Neural cell (in vitro differentiated cells): ENCODE measurements around the gene ZNF546. TPM values are rescaled to one million over a fixed set of nuclear protein-coding genes. Genes with fewer than 3 reads are reported as not detected.

Experiments used
- H2AFZ ChIP-seq: fragments of 200-600, 300-800 bp; sonication (generic), shearing (Covaris generic); 2 replicates; pipeline ENCODE4 v1.6.0; 2014; ENCODE audit warnings: low read depth, mild to moderate bottlenecking, antibody characterized with exemption, low read length, moderate library complexity
- H3F3A ChIP-seq: fragments of 200-600 bp; shearing (Covaris generic); 2 replicates; pipeline ENCODE4 v1.6.1; 2016; ENCODE audit warnings: mild to moderate bottlenecking, moderate library complexity, mixed read lengths, antibody characterized with exemption, low read length; ENCODE audit not compliant: insufficient read depth, poor library complexity, severe bottlenecking
- H3K27ac ChIP-seq: fragments of 200-600, 300-800 bp; sonication (generic), shearing (Covaris generic); 2 replicates; pipeline ENCODE4 v1.5.1; 2014; ENCODE audit warnings: mild to moderate bottlenecking, low read length, moderate library complexity
- H3K27me3 ChIP-seq: fragments of 300-800, 200-600 bp; sonication (generic), shearing (Covaris generic); 2 replicates; pipeline ENCODE4 v1.6.0; 2014; ENCODE audit warnings: mild to moderate bottlenecking, low read depth, low read length, moderate library complexity; ENCODE audit not compliant: insufficient read depth
- H3K36me3 ChIP-seq: fragments of 300-800, 200-600 bp; sonication (generic), shearing (Covaris generic); 2 replicates; pipeline ENCODE4 v1.5.1; 2014; ENCODE audit warnings: mild to moderate bottlenecking, antibody characterized with exemption, low read length, moderate library complexity; ENCODE audit not compliant: insufficient read depth
- H3K4me2 ChIP-seq: fragments of 300-800, 200-600 bp; sonication (generic), shearing (Covaris generic); 2 replicates; pipeline ENCODE4 v1.6.0; 2014; ENCODE audit warnings: mild to moderate bottlenecking, low read length
- H3K4me3 ChIP-seq: fragments of 300-800, 200-600 bp; sonication (generic), shearing (Covaris generic); 2 replicates; pipeline ENCODE4 v1.5.1; 2014; ENCODE audit warnings: mild to moderate bottlenecking, low read length, moderate library complexity
- H3K79me2 ChIP-seq: fragments of 200-600 bp; shearing (Covaris generic); replicated peaks from 2 replicates; pipeline ENCODE4 v1.6.0; 2014; ENCODE audit warnings: mild to moderate bottlenecking, low read length, moderate library complexity; ENCODE audit not compliant: insufficient read depth
- H3K9ac ChIP-seq: fragments of 300-800, 200-600 bp; sonication (generic), shearing (Covaris generic); 2 replicates; pipeline ENCODE4 v1.6.1; 2016; ENCODE audit warnings: mild to moderate bottlenecking, low read length, mixed read lengths
- H3K9me2 ChIP-seq: fragments of 200-600 bp; shearing (Covaris generic); 2 replicates; pipeline ENCODE4 v1.6.1; 2016; ENCODE audit warnings: mild to moderate bottlenecking, low read length, mixed read lengths; ENCODE audit not compliant: insufficient read depth
- H3K9me3 ChIP-seq: fragments of 200-600, 300-800 bp; sonication (generic), shearing (Covaris generic); 2 replicates; pipeline ENCODE4 v1.6.1; 2016; ENCODE audit warnings: mild to moderate bottlenecking, mixed run types, low read length, moderate library complexity, mixed read lengths
- H4K20me1 ChIP-seq: fragments of 200-600 bp; shearing (Covaris generic); 2 replicates; pipeline ENCODE4 v1.6.1; 2016; ENCODE audit warnings: mild to moderate bottlenecking, mixed run types; ENCODE audit not compliant: insufficient read depth
- EP300 ChIP-seq: fragments of 450-650 bp; conservative IDR thresholded peaks from 2 replicates; pipeline ENCODE4 v1.6.1; 2014; ENCODE audit warnings: antibody characterized with exemption, mild to moderate bottlenecking, moderate library complexity; ENCODE audit not compliant: poor library complexity, severe bottlenecking
- EZH2 ChIP-seq: fragments of 200-600, 300-800 bp; shearing (Covaris generic), sonication (generic); IDR thresholded peaks from 2 replicates; pipeline ENCODE4 v1.6.1; 2014; ENCODE audit warnings: antibody characterized with exemption, low read length, borderline replicate concordance, mild to moderate bottlenecking; ENCODE audit not compliant: insufficient read depth, poor library complexity, severe bottlenecking
- MXI1 ChIP-seq: fragments of 450-650 bp; conservative IDR thresholded peaks from 2 replicates; pipeline ENCODE4 v1.6.1; 2014; ENCODE audit warnings: antibody characterized with exemption, mild to moderate bottlenecking; ENCODE audit not compliant: poor library complexity, severe bottlenecking
- POLR2AphosphoS5 ChIP-seq: IDR thresholded peaks from 2 replicates; pipeline ENCODE4 v1.6.1; 2012
- RAD21 ChIP-seq: fragments of 450-650 bp; conservative IDR thresholded peaks from 2 replicates; pipeline ENCODE4 v1.6.1; 2014; ENCODE audit warnings: antibody characterized with exemption, mild to moderate bottlenecking, moderate library complexity
- SMC3 ChIP-seq: fragments of 450-650 bp; conservative IDR thresholded peaks from 2 replicates; pipeline ENCODE4 v1.6.1; 2014; ENCODE audit warnings: antibody characterized with exemption, mild to moderate bottlenecking, moderate library complexity; ENCODE audit not compliant: poor library complexity
- TAF1 ChIP-seq: IDR thresholded peaks from 2 replicates; pipeline ENCODE4 v1.6.1; 2012; ENCODE audit warnings: low read depth
- polyA plus RNA-seq: library from polyadenylated mRNA; depleted of rRNA; stranded (reverse); fragments of >200 nt; gene quantifications from 2 replicates; pipeline ENCODE4 v1.2.3, GENCODE V29; 2014
- TF ChIP-seq, protein P1 (sequence below): fragments of 450-650 bp; IDR thresholded peaks from 2 replicates; pipeline ENCODE4 v1.5.1; 2014; ENCODE audit warnings: antibody characterized with exemption, mild to moderate bottlenecking, moderate library complexity; ENCODE audit not compliant: poor library complexity, severe bottlenecking
- TF ChIP-seq, protein P2 (sequence below): IDR thresholded peaks from 2 replicates; pipeline ENCODE4 v1.6.1; 2012; ENCODE audit warnings: borderline replicate concordance

The ZNF546 gene
- polyA plus RNA-seq, 1 donor from 2014 or later: 8.0 TPM

DNA sequence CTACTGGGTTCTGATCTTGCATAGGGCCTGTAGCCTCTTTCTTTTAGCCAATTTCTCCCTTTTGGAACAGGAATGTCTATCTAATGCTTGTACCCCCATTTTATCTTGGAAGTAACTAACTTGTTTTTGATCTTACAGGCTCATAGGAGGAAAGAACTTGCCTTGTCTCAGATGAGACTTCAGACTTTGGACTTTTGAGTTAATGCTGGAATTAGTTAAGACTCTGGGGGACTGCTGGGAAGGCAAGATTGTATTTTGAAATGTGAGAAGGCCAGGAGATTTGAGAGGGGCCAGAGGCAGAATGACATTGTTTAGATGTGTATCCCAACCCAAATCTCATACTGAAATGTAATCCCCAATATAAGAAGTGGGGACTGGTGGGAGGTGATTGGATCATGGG lies 2.5 kb upstream of the ZNF546 start:
- Histone ChIP-seq H2AFZ (no peak overlapping the region), H3K4me3 (no peak overlapping the region), H3K9me2 (no peaks in the 10 kb centered on the region), H3F3A (peaks cover 3% of the 10 kb centered on the region), H3K9ac (no peak overlapping the region), H3K36me3 (no peaks in the 10 kb centered on the region), H4K20me1 (no peaks in the 10 kb centered on the region), H3K79me2 (peaks cover 23% of the 10 kb centered on the region), H3K4me2 (no peak overlapping the region), H3K9me3 (peaks cover 6% of the 10 kb centered on the region), H3K27ac (no peak overlapping the region), H3K27me3 (no peaks in the 10 kb centered on the region)
- TF ChIP-seq, protein P1, sequence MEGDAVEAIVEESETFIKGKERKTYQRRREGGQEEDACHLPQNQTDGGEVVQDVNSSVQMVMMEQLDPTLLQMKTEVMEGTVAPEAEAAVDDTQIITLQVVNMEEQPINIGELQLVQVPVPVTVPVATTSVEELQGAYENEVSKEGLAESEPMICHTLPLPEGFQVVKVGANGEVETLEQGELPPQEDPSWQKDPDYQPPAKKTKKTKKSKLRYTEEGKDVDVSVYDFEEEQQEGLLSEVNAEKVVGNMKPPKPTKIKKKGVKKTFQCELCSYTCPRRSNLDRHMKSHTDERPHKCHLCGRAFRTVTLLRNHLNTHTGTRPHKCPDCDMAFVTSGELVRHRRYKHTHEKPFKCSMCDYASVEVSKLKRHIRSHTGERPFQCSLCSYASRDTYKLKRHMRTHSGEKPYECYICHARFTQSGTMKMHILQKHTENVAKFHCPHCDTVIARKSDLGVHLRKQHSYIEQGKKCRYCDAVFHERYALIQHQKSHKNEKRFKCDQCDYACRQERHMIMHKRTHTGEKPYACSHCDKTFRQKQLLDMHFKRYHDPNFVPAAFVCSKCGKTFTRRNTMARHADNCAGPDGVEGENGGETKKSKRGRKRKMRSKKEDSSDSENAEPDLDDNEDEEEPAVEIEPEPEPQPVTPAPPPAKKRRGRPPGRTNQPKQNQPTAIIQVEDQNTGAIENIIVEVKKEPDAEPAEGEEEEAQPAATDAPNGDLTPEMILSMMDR: no peak
- TF ChIP-seq MXI1 (no peak), EZH2 (no peak), POLR2AphosphoS5 (no peak), EP300 (no peak), RAD21 (no peak)

DNA sequence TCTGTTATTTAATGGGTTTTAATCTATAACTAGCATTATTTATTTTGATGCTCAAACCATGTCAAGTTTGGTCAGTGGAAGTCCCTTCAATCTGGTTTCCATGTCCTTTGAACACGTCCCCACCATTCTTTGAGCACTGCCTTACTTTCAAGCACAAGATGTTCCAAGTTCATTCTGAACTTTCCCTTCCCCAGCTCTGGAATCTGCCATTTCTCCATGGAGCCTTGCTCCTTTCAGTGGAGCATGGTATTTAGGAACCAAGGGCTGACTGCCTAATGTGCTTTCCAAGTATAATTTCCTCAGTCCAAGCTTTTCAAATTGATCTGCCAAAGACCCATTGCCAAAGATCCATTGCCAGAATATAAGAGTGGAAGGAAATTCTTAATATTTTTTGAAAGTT lies 1.1 kb upstream of the ZNF546 start:
- no peak overlapping the region for H3K9ac ChIP-seq
- peak overlapping the region; percentile 93 for H3K4me3 ChIP-seq
- peaks cover 6% of the 10 kb centered on the region for H3K9me3 ChIP-seq
- H3K4me2 ChIP-seq: peak overlapping the region; percentile 74
- no peaks in the 10 kb centered on the region for H3K27me3 ChIP-seq
- no peaks in the 10 kb centered on the region for H3K9me2 ChIP-seq
- H3F3A ChIP-seq: peaks cover 3% of the 10 kb centered on the region
- no peaks in the 10 kb centered on the region for H4K20me1 ChIP-seq
- peaks cover 17% of the 10 kb centered on the region for H3K79me2 ChIP-seq
- no peaks in the 10 kb centered on the region for H3K36me3 ChIP-seq
- H3K27ac ChIP-seq: no peak overlapping the region
- no peak overlapping the region for H2AFZ ChIP-seq
- no peak for TF ChIP-seq TAF1
- no peak for TF ChIP-seq EP300
- no peak for TF ChIP-seq MXI1
- TF ChIP-seq RAD21: no peak
- TF ChIP-seq, protein P1: no peak
- TF ChIP-seq, protein P2, sequence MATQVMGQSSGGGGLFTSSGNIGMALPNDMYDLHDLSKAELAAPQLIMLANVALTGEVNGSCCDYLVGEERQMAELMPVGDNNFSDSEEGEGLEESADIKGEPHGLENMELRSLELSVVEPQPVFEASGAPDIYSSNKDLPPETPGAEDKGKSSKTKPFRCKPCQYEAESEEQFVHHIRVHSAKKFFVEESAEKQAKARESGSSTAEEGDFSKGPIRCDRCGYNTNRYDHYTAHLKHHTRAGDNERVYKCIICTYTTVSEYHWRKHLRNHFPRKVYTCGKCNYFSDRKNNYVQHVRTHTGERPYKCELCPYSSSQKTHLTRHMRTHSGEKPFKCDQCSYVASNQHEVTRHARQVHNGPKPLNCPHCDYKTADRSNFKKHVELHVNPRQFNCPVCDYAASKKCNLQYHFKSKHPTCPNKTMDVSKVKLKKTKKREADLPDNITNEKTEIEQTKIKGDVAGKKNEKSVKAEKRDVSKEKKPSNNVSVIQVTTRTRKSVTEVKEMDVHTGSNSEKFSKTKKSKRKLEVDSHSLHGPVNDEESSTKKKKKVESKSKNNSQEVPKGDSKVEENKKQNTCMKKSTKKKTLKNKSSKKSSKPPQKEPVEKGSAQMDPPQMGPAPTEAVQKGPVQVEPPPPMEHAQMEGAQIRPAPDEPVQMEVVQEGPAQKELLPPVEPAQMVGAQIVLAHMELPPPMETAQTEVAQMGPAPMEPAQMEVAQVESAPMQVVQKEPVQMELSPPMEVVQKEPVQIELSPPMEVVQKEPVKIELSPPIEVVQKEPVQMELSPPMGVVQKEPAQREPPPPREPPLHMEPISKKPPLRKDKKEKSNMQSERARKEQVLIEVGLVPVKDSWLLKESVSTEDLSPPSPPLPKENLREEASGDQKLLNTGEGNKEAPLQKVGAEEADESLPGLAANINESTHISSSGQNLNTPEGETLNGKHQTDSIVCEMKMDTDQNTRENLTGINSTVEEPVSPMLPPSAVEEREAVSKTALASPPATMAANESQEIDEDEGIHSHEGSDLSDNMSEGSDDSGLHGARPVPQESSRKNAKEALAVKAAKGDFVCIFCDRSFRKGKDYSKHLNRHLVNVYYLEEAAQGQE: no peak
- no peak for TF ChIP-seq EZH2
- TF ChIP-seq SMC3: no peak
- TF ChIP-seq POLR2AphosphoS5: no peak
